ENCODE results near the gene TEX22.

The TEX22 gene, protein sequence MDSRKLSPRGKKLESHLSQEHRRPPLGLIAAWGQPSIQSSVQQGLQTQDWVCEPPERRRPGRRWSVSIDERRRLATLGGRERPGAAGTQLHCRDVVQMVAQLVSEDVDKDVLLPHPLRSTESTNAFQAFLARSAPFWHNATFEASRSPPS

DNA sequence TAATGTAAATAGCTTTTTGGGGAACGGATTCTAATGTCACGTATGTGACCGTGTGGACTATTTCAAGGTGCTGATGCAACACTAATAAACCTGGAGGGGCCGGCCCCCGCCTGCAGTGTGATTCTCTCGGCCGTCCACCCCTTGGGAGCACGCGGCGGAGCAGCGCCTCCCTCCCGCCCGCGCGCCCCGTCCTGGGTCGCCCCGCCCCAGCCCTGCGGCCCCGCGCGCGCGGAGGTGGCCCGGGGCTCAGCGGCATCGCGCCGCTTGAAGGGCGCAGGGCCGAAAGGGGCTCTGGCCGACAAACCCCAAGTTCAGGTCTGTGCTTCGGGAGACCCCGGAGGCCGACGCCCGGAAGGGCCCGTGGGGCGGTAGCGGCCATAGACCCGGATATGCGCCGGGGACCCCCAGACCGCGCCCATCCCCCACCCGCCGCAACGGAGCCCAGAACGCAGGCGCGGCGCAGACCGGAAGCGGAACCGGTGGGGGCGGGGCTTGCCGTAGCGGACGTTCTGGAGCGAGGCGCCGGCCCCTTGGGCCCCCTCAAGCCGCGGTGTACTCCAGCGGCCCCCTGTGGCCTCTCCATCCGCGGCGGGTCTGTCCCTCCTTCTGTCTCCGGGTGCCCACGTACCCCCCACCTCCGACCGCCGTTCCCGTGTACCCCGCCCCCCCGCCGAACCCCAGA is at the start of gene TEX22:
TSS of gene TEX22 (plus strand) at position 495 of the 682 bp plus-strand sequence. CDS start 803 bp downstream, outside the sequence.
- Histone ChIP-seq H3K27ac (peak within 1 kb of the TSS; percentile 73 to 89), H3K4me3 (peak within 1 kb of the TSS; percentile 83)
- peak; percentile 87 for DNase-seq (ENCODE audit: low spot score)
- TF ChIP-seq, protein P1, sequence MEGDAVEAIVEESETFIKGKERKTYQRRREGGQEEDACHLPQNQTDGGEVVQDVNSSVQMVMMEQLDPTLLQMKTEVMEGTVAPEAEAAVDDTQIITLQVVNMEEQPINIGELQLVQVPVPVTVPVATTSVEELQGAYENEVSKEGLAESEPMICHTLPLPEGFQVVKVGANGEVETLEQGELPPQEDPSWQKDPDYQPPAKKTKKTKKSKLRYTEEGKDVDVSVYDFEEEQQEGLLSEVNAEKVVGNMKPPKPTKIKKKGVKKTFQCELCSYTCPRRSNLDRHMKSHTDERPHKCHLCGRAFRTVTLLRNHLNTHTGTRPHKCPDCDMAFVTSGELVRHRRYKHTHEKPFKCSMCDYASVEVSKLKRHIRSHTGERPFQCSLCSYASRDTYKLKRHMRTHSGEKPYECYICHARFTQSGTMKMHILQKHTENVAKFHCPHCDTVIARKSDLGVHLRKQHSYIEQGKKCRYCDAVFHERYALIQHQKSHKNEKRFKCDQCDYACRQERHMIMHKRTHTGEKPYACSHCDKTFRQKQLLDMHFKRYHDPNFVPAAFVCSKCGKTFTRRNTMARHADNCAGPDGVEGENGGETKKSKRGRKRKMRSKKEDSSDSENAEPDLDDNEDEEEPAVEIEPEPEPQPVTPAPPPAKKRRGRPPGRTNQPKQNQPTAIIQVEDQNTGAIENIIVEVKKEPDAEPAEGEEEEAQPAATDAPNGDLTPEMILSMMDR (IDR thresholded peaks at IDR 0.05), result no peak

DNA sequence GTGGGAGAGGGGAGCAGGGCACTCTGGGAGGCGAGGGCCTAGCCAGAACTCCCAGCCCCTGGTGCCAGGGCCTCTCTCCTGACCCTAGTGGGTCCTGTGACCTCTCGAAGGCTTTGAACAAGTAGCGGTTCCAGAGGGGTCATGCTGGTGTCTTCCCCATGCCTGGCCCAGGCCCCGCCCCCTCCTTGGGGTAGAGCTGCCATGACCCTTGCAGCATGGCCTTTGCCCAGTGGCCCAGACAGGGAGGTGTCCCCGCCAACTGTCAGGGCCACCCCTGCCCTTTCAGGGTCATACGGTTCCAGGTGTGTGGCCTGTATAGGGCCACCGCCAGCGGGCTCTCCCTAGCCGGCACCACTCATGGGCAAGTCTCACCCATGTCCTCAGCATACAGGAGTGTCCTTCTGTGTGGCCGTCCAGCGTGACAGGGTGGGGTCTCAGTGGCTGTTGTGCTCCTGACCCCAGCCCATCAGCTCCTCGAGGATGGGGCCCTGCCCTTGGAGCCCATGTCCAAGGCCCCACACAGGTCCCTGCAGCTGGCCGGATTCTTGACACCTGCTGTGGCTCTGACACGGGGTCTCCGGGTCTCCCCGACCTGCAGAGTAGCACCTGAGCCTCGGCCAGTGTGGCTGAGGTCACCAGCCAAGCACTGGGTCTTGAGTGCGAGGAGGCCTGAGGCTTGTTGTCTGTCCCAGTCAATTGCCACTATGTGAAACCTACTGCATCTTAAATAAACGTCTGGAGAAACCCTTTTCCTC is 49.2 kb upstream of the TEX22 start:
- TF ChIP-seq, protein P1 (IDR thresholded peaks at IDR 0.05), result no peak
- H3K4me3 ChIP-seq, result no peak overlapping the region
- H3K27ac ChIP-seq, result no peak overlapping the region
- no peak for DNase-seq (ENCODE audit: low spot score)

DNA sequence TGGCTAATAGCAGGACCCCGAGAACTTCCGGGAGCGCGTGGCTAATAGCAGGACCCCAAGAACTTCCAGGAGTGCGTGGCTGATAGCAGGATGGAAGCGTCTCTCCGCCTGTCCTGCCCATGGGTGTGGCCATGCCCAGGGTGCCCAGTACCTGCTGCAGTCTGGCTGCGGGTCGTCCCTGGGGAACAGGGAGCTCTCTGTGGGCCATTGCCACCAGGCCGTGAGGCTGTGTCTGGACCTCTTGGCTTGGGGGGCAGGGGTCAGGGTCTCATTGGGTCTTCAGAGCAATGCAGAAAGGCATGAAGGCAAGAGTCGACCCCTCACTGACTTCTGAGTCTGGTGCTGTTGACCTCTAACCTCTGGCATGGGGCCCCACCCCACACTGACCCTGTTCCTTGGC is 48.3 kb upstream of the TEX22 start:
- Histone ChIP-seq H3K4me3 (no peak overlapping the region), H3K27ac (no peak overlapping the region)
- no peak for DNase-seq (ENCODE audit: low spot score)
- TF ChIP-seq, protein P1 (IDR thresholded peaks at IDR 0.05), result no peak

DNA sequence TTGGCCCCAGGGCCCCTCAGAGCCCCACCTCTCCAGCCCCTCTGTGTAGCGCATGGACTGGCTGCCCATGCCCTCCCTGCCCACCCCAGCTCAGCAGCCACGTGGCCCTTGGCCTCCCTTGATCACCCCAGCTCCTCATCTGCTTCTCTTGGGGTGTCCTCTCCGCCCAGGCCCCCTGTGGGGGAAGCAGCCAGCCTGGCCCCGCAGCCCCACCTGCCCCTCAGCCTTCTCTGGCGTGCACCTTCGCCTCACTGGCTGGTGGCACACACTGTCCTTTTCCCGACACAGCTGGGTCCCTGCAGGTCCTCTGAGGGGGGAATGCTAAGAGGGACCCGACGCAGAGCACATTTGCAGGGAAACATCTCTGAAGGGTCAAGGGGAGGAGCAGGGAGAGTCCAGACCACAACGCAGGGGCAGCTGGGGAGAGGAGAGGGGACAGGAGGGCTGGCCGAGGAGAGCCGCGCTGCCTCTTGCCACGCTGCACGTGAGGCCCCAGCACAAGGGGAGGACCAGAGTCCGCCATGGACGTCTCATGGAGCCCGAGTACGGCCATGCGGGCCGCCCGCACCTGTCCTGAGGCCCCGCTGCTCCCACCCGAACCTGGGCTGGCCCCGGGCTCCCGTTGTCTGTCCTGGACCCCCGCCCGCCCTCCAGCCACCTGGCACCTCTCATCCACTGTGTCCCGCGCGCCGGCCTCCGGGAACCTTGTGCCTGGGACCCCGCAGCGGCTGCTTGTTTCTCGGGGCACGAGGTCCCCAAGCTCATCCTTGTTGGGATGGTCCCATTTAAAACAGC is 47.7 kb upstream of the TEX22 start:
- H3K27ac ChIP-seq, result no peak overlapping the region

DNA sequence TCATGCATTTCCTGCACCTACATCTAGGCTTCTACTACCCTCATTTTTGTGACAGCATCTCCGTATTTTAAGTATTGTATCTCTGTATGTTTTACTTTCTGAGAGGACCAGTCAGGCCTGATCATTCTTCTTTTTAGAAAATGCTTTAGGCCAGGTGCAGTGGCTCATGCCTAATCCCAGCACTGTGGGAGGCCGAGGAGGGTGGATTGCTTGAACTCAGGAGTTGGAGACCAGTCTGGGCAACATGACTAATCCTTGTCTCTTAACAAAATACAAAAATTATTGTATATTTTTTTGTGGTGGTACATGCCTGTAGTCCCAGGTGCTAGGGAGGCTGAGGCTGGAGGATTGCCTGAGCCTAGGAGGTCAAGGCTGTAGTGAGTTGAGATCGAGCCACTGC is 46.9 kb upstream of the TEX22 start:
- TF ChIP-seq, protein P1 (IDR thresholded peaks at IDR 0.05), result no peak
- H3K27ac ChIP-seq, result no peak overlapping the region
- no peak for DNase-seq (ENCODE audit: low spot score)
- no peak overlapping the region for H3K4me3 ChIP-seq

More for the DNA sequence above, 47.7 kb upstream of the TEX22 start:
- TF ChIP-seq, protein P1 (IDR thresholded peaks at IDR 0.05), result no peak
- no peak for DNase-seq (ENCODE audit: low spot score)
- H3K4me3 ChIP-seq, result no peak overlapping the region

DNA sequence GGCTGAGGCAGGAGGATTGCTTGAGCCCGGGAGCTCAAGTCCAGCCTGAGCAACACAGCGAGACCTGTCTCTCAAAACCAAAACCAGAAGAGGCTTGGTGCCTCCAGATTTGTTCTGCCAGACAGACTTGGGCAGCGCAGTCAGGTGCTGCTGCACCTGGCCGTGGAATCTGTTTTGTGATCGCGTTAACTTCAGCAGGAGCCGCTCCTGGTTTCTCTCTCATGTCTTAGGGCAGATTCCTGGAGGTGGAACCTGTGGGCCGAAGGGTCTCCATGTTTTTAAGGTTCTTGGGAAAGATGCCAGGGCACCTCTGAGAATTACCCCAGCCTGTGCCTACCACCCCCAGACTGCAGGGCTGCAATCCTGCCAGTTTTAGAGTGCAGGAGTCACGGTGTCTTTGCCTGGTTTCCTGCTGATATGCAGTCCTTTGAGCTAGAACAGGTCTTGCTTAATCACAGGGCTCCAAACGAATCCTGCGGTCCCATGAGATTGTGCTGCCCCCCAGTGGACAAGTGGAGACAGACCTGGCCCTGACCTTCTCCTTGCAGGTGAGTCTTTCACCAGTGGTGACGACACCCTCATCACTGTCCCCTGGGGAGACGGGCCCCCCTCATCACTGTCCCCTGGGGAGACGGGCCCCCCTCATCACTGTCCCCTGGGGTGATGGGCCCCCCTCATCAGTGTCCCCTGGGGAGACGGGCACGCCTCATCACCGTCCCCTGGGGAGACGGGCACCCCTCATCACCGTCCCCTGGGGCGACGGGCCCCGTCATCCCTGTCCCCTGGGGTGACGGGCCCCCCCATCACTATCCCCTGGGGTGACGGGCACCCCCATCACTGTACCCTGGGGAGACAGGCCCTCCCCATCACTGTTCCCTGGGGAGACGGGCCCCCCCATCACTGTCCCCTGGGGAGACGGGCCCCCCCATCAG is 46.2 kb upstream of the TEX22 start:
- Histone ChIP-seq H3K27ac (no peak overlapping the region), H3K4me3 (no peak overlapping the region)
- peak; percentile 87 for DNase-seq (ENCODE audit: low spot score)
- TF ChIP-seq, protein P1 (IDR thresholded peaks at IDR 0.05), result peak; percentile 62

Measured in coronary artery (tissue), 2 donors.